Panc1 (cell line): Measurements from ENCODE around the gene GPR107. TPM values are rescaled to one million over a fixed set of nuclear protein-coding genes. Genes with fewer than 3 reads are reported as not detected.

ENCODE experiments used
- ATAC-seq: fragments of 200-7000 bp; cut with Tn5 transposase; 2 replicates; pipeline ENCODE4 v1.9.1; 2020; ENCODE audit warnings: mild to moderate bottlenecking, moderate library complexity
- BruUV-seq: library from RNA; stranded (reverse); fragments of 400-500 nt; replicated peaks from 2 replicates; lab custom pipeline; 2021; lab: Mats Ljungman, UMichigan
- CTCF ChIA-PET: fragments of 300-600 bp; sonication (Branson Sonifier 250); formaldehyde crosslinking; loops from one replicate; lab custom pipeline; 2022; ENCODE audit warnings: antibody characterized with exemption; lab: Charles Lee
- POLR2A ChIA-PET: fragments of 300-600 bp; sonication (Branson Sonifier 250); formaldehyde crosslinking; loops from one replicate; lab custom pipeline; 2022; ENCODE audit warnings: antibody characterized with exemption; lab: Charles Lee
- DNase-seq: peaks from one replicate; pipeline ENCODE4 v3.0.0-alpha.2; 2010; ENCODE audit warnings: low read depth, low spot score
- H3K27ac ChIP-seq: 2 replicates; pipeline ENCODE4 v1.5.1; 2011; ENCODE audit warnings: mild to moderate bottlenecking, low read length, inconsistent platforms
- H3K27me3 ChIP-seq: fragments of 200-500 bp; sonication (Bioruptor generic); 2 replicates; pipeline ENCODE4 v1.6.0; 2014; ENCODE audit warnings: low read length, inconsistent platforms; ENCODE audit not compliant: control insufficient read depth, insufficient read depth
- H3K36me3 ChIP-seq: fragments of 200-500 bp; sonication (Bioruptor generic); 2 replicates; pipeline ENCODE4 v1.5.1; 2014; ENCODE audit warnings: inconsistent platforms, mild to moderate bottlenecking, low read length, moderate library complexity; ENCODE audit not compliant: control insufficient read depth, insufficient read depth
- H3K4me1 ChIP-seq: 2 replicates; pipeline ENCODE4 v1.5.1; 2011; ENCODE audit warnings: inconsistent platforms, mild to moderate bottlenecking, low read length, moderate library complexity; ENCODE audit not compliant: control insufficient read depth, insufficient read depth
- H3K4me3 ChIP-seq, 2 experiments: 2 replicates each; pipeline ENCODE4 v1.5.1; 2011 to 2012; ENCODE audit warnings: low read depth in 2 of 2, low read length in 2 of 2, mild to moderate bottlenecking in 2 of 2, inconsistent platforms in 1 of 2, moderate library complexity in 1 of 2
- H3K9me3 ChIP-seq: fragments of 200-500 bp; sonication (Bioruptor generic); 2 replicates; pipeline ENCODE4 v1.5.1; 2014; ENCODE audit warnings: low read depth, mild to moderate bottlenecking, inconsistent platforms, low read length, moderate library complexity; ENCODE audit not compliant: control insufficient read depth, insufficient read depth
- POLR2AphosphoS5 ChIP-seq: IDR thresholded peaks from 2 replicates; pipeline ENCODE4 v1.6.1; 2012; ENCODE audit warnings: mild to moderate bottlenecking, low read depth, low read length, moderate library complexity
- REST ChIP-seq, 2 experiments: IDR thresholded peaks; 2 replicates each; pipeline ENCODE4 v1.6.1; 2011 to 2012; ENCODE audit warnings: low read depth in 2 of 2, control low read depth in 1 of 2, low read length in 1 of 2, mild to moderate bottlenecking in 1 of 2, moderate library complexity in 1 of 2; ENCODE audit not compliant: insufficient read depth in 1 of 2
- SIN3A ChIP-seq: IDR thresholded peaks from 2 replicates; pipeline ENCODE4 v1.6.1; 2012; ENCODE audit warnings: low read depth, mild to moderate bottlenecking, low read length, moderate library complexity, borderline replicate concordance; ENCODE audit not compliant: insufficient read depth
- TCF7L2 ChIP-seq: IDR thresholded peaks from 2 replicates; pipeline ENCODE4 v1.6.1; 2011; ENCODE audit warnings: mild to moderate bottlenecking, low read depth, low read length, inconsistent platforms
- in situ Hi-C: cut with HindIII; loops from 2 replicates; pipeline ENCODE4 v1.10.0; 2016; ENCODE audit warnings: low sequenced_read_pairs, low pct_unique_long_range_greater_than_20kb
- intact Hi-C: fragments of 100-400 bp; cut with micrococcal nuclease; formaldehyde crosslinking; loops from one replicate; pipeline ENCODE4 v1.10.0; 2022; ENCODE audit not compliant: unreplicated experiment
- total RNA-seq: library from RNA; stranded (reverse); gene quantifications from one replicate; pipeline ENCODE4 v1.2.1, GENCODE V29; 2021; ENCODE audit not compliant: unreplicated experiment
- TF ChIP-seq, protein P1 (sequence below): fragments of 450-650 bp; IDR thresholded peaks from 2 replicates; pipeline ENCODE4 v1.5.1; 2017; ENCODE audit warnings: mild to moderate bottlenecking

GPR107 gene
- total RNA-seq, 1 experiment from 2014 or later = 43.0 TPM

DNA sequence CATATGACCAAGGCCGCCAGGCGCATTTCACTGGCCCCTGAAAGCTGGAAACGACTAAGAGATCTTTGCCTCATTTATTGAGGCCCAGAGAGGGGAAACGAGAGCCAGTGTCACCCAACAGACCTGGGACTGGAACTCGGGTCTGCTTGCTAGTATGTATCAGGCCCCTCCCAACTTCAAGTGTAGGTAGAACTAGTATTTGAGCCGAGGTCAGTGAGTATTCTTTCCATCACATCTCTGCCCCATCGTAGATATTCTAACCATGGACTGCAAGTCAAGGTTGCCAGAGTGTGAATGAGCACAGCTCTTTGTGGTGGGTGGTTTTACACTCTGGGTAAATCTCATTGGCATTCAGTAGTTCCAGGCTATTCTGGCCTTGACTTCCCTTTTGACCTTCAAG lies 42.2 kb downstream of the GPR107 start:
- TF ChIP-seq POLR2AphosphoS5 (no peak), REST (IDR thresholded peaks at IDR 0.05; ENCODE audit: insufficient read depth in 1 of 2, low read depth in 2 of 2, low read length in 1 of 2) (no peak), SIN3A (no peak), TCF7L2 (no peak)
- TF ChIP-seq, protein P1, sequence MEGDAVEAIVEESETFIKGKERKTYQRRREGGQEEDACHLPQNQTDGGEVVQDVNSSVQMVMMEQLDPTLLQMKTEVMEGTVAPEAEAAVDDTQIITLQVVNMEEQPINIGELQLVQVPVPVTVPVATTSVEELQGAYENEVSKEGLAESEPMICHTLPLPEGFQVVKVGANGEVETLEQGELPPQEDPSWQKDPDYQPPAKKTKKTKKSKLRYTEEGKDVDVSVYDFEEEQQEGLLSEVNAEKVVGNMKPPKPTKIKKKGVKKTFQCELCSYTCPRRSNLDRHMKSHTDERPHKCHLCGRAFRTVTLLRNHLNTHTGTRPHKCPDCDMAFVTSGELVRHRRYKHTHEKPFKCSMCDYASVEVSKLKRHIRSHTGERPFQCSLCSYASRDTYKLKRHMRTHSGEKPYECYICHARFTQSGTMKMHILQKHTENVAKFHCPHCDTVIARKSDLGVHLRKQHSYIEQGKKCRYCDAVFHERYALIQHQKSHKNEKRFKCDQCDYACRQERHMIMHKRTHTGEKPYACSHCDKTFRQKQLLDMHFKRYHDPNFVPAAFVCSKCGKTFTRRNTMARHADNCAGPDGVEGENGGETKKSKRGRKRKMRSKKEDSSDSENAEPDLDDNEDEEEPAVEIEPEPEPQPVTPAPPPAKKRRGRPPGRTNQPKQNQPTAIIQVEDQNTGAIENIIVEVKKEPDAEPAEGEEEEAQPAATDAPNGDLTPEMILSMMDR = no peak
- no peaks in the 10 kb centered on the region for H3K27me3 ChIP-seq
- BruUV-seq = no TSS peak
- ChIA-PET POLR2A (no interaction called here), CTCF (no interaction called here)
- intact Hi-C loops (no loop called here), in situ Hi-C loops (no loop called here)
- no peak for ATAC-seq
- no peak overlapping the region for H3K4me3 ChIP-seq
- no peaks in the 10 kb centered on the region for H3K9me3 ChIP-seq
- no peaks in the 10 kb centered on the region for H3K4me1 ChIP-seq
- H3K27ac ChIP-seq = no peak overlapping the region
- DNase-seq = no peak
- H3K36me3 ChIP-seq = peaks cover 2% of the 10 kb centered on the region; the same call in 1 of the 2 replicates

- DNase-seq (no peak), ATAC-seq (no peak)
- Histone ChIP-seq H3K27ac (no peak overlapping the region), H3K9me3 (no peaks in the 10 kb centered on the region), H3K4me3 (no peak overlapping the region), H3K4me1 (no peaks in the 10 kb centered on the region), H3K27me3 (no peaks in the 10 kb centered on the region), H3K36me3 (no peaks in the 10 kb centered on the region)
- POLR2A ChIA-PET = no interaction called here
- BruUV-seq = no TSS peak
- in situ Hi-C loops = no loop called here
- intact Hi-C loops = no loop called here
- CTCF ChIA-PET = no interaction called here
- TF ChIP-seq TCF7L2 (no peak), POLR2AphosphoS5 (no peak), SIN3A (no peak), REST (IDR thresholded peaks at IDR 0.05; ENCODE audit: insufficient read depth in 1 of 2, low read depth in 2 of 2, low read length in 1 of 2) (no peak)
- TF ChIP-seq, protein P1 = no peak
Measured at GRCh38 chr9:130100681-130101080, 47.0 kb downstream of the GPR107 start.
